ENCODE data around the gene UBR7.
"Not testable (repeated sequence)": the region's sequence is repeated elsewhere in the genome, so short reads cannot be mapped to it uniquely, and the experiment has no call there.

Gene UBR7

DNA sequence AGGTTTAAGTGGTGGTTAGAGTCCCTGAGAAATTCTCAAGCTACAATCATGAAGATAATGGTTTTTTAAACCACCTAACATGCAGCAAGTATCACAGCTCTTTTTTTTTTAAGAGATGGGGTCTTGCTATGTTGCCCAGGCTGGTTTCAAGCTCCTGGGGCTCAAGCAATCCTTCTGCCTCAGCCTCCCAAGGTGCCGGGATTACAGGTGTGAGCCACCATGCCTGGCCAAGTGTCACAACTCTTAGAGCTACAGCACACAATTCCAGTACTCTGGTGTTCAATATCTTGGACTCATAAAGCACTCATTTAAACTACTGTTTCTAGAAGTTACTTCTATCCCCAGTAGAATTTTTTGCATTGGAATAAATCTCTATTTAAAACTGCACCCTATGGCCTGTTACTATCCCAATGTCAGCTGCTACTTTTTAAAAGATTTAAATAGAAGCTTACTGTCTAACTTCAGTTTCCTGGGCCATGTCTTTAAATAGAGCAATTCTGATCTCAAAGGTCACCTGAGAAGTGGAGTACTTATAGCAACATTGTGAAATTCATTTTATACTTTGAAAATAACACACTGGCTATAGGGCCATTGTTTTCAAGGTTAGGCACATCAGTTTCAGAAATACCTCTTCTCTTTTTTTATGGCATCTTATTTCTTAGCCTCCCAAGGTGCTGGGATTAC, 11.6 kb upstream of the UBR7 start:
- no peak for DNase-seq (ENCODE audit: low spot score)

DNA sequence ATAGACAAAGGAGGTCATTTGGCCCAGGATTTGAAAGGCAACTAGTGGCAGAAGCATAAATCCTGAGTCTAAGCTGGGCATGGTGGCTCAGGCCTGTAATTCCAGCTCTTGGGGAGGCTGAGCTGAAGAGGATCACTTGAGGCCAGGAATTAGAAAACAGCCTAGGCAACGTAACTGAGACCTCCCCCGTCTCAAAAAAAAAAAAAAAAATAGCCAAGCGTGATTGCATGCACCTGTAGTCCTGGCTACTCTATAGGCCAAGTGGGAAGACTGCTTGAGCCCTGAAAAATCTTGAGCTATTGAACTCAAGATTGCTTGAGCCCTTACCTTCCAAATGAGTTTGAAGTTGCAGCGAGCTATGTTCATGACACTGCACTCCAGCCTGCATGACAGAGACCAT, 8.0 kb upstream of the UBR7 start:
- no peak for DNase-seq (ENCODE audit: low spot score)

DNA sequence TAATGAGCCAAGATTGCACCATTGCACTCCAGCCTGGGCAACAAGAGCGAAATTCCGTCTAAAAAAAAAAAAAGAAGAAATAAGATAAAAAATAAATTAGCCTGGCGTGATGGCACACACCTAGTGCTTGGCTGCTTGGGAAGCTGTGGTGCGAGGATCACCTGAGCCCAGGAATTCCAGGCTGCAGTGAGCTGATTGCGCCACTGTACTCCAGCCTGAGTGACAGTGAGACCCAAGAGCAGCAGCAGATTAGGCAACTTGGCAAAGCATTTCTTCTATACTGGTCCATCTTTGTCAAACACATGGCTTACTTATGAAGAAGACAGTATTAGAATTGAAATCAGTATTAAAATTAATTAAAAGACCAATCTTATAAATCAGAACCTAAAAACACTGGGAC, 6.5 kb upstream of the UBR7 start:
- DNase-seq (ENCODE audit: low spot score): no peak

DNA sequence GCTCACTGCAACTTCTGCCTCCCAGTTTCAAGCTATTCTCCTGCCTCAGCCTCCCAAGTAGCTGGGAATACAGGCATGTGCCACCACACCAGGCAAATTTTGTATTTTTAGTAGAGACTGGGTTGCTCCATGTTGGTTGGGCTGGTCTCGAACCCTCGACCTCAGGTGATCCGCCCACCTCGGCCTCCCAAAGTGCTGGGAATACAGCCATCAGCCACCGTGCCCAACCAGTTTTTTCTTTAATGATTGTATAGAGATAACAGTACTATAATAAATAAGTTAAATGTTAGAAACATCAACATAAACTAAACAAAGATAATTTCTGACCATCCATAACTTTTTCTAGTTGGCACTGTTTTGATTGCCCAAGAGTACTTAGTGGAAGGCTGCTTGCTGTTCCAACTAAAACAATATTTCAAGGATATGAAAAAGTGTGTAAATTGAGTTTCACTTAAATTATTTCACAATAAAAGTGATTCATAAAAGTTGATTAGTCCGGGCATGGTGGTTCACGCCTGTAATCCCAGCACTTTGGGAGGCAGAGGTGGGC, 5.8 kb upstream of the UBR7 start:
- no peak for DNase-seq (ENCODE audit: low spot score)

DNA sequence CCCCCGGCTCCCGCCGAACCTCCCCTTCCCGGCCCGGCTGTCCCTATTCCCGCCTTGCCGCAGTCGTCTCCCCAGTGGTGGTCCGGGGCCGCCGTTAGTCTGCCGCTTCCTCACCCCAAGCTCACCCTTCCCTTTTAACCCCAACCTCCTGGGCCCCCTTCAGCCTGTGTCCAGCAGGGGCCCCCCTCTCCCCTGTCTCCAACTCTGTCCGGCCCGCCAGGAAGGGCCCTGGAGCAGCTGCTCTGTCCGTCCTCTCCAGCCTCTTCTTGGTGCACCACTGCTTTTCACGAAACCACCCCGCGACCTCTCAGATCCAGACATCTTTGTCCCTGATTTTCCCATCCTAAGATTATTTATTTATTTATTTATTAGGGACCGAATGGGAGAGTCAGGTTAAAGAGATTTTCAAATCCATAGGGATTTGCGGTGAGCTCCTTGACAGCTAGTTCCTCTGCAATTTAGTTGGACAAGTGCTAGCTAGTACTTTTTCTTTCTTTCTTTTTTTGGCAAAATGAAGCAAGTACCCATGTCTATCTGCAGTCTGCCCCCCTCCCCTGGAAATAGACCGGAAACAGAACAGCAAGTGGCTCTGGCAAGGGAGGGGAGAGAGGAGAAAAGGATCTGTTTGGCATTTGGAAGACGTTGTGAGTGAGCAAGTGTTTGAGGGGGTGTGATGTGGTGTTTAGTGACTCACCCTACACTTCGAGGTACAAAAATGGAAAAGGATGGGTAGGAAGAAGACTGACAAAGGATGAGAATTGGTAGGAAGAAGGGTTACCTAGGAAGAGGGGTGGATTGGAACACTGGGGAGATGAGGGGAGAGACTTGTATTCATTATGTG, 632 bp downstream of the UBR7 start:
- peak; percentile 66 for DNase-seq (ENCODE audit: low spot score)

DNA sequence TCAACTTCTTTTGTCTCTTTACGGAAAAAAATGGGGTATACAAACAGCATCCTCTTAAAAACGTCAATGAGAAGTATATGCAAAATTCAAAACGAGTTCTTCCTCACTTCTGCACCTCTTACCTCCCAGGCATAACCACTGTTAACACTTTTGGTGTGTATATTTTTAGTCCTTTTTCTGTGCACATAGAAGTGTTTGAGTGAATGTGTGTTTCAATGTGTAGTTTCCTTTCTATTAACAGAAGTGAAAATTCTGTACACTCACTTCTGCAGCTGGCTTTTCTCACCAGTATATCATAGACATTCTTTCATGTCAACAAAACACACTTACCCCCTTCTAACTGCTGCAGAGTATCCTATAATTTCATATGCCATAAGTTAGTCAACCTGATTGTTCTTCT, 5.4 kb downstream of the UBR7 start:
- no peak for DNase-seq (ENCODE audit: low spot score)

DNA sequence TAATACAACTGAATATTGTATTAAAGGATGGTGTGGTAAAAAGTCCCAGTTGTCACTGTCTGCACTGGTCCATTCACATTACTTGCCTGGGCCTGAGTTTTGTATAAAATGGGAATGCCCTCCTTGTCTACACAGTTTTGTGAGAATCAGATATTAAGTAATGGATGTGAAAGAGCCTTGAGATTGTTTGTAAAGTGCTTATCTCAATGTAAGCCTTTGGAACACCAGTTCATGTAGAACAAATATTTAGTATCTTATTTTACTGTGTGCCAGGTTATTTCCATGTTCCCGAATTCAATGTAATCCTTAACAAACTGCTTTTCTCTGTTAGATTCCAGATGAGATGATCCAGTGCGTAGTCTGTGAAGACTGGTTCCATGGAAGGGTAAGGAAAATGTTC, 7.5 kb downstream of the UBR7 start:
- no peak for DNase-seq (ENCODE audit: low spot score)

DNA sequence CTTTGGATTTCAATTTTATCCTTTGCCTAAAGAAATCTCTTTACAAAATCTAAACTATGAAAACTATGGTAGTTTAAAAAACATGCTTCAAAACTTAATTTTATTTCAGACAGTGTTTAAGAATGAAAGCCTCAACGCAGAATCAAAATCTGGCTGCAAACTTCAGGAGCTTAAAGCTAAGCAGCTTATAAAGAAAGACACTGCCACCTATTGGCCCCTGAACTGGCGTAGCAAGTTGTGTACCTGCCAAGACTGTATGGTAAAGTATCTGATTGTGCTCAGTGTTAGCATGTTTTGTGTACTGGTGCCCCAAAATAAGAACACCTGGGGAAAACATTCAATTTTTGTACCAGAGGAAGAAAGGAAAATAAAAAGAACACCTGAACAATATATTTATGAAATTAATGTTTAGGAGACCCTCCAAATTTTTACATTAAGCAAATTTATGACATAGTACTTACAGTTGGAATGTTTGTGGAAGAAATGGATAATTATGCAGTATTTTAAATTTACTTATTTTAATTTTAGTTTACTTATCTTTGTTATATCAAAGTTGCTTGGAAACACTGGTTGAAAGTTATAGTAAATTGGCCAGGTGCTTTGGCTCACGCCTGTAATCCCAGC, 12.2 kb downstream of the UBR7 start:
- DNase-seq (ENCODE audit: low spot score): peak; percentile 70

DNA sequence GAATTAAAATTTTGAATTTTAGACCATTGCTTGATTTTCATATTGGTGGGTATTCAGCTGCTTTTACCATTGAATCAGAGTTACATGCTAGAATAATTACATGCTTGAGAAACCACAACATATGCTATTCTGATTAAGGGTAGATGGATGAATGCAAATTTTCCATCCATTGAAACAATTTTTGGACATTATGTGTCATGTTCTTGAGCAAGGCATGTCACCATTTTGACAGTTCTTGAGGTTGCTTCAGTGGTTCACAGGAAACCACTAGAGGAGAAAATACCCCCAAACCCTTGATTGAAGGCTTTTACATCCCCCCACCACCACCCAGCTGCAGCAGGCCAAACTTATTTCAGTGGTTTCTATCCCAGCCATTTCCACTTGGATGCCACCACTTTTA, 13.5 kb downstream of the UBR7 start:
- no peak for DNase-seq (ENCODE audit: low spot score)

DNA sequence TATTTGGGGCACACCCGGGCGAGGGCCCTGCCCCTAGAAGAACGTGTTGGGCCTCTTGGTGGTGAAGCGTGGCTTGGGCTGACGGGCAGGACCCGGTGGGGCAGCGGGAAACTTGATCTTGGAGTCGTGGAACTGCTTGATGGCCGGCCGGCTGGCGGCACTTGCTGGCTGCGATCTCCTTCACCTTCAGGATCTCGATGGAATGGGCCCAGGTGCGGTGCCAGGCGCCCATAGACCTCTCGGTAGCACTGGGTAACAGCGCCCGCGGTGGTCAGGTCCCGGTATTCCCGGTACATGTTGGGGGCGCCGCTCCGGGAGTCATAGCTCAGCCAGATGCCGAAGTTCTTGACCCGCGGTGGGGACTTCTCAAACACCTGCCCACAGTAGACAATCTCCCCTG, 16.5 kb downstream of the UBR7 start:
- DNase-seq (ENCODE audit: low spot score): no peak

DNA sequence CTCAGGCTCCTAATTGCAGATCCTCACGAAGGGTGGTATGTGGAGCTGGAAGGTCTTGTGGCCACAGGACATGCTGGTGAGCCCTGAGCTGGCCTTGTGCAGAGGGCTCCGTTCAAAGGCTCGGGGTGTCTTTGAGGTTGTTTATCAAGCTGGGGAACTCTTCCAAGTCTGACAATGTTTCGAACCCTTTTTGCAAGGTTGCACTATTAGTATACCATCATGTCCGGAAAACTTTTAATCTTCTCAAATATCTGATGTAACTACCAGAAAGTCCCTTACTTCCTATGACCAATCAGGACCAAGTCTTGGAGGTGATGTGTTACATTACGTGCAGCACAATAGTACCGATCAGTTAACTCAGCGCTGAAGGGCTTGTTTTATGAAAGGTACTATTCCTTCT, 21.5 kb downstream of the UBR7 start:
- no peak for DNase-seq (ENCODE audit: low spot score)

DNA sequence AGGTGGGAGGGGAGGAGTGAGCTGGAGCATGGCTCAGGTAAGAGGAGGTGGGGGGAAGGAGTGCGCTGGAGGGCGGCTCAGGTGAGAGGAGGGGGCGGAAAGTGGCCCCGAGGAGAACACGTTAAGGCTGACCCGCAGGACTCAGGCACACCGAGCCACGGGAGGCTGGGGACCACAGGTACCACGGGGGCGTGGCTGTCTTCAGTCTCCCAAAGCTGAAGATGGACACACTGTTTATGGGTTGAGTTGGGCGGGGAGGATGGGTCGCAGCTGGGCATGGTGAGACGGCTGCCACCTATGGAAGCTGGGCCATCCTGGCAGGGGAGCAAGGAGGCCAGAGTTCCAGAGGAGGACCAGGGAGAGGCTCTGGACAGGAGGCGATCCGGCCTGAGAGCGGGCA, 23.5 kb downstream of the UBR7 start:
- DNase-seq (ENCODE audit: low spot score): no peak

DNA sequence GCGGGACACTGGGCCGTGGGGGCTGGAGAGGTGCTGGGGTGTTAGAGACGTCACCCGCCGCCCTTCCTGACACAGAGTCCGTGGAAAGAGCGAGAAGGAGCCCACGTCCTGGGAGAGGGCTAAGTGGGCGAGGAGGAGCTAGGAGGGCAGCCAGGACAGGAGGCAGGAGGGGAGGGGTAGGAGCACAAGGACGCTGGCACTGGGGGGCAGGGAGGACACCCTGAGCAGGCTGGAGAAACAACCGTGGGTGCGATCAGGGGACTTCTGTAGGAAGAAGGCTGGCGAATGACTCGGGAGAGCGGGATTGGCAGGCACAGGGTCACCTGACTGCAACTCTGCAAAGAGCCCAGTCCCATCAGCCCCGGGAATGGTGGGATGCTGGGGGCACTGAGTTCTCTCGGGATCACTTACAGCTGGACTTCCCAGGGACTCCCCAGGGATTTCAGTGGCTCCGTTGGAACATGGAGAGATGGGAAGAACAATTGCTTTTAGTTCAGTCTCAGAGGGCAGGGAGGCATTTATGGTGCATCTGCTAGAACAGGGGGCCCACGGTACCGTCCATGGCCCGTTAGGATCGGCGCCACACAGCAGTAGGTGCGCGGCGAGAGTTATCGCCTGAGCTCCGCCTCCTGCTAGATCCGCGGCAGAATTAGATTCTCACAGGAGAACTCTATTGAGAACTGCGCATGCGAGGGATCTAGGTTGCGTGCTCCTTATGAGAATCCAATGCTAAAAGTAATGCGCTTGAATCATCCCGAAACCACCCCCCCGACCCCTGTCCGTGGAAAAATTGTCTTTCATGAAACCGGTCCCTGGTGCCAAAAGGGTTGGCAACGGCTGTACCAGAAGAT, 24.3 kb downstream of the UBR7 start:
- DNase-seq (ENCODE audit: low spot score): no peak

DNA sequence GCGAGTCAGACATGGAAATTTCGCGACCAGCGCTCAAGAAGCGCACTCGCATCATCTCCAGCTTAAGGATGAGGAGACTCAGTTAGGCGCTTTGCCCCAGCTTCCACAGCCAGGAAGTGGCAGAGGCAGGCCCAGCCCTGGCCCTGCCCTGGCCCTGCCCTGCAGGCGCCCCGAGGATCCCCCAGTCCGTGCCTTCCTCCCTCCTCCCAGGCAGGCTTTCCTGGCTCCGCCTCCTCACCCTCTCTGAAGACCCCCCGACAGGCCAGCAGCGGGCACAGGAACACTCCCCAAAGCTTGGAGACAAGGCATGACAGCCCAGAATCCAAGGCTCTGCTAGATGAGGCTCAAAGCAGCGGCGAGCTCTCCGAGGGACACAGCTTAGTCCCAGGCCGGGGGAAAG, 25.1 kb downstream of the UBR7 start:
- no peak for DNase-seq (ENCODE audit: low spot score)

DNA sequence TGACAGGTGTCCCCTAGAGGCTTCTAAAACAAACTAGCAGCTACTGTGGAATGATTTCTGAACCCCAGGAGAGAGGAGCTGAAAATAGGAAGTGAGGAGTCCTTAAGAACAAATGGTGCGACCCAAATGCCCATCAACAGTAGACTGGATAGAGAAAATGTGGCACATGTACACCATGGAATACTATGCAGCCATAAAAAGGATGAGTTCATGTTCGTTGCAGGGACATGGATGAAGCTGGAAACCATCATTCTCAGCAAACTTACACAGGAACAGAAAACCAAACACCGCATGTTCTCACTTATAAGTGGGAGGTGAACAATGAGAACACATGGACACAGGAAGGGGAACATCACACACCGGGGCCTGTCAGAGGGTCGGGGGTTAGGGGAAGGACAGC, 26.0 kb downstream of the UBR7 start:
- not testable (repeated sequence) for DNase-seq (ENCODE audit: low spot score)

DNA sequence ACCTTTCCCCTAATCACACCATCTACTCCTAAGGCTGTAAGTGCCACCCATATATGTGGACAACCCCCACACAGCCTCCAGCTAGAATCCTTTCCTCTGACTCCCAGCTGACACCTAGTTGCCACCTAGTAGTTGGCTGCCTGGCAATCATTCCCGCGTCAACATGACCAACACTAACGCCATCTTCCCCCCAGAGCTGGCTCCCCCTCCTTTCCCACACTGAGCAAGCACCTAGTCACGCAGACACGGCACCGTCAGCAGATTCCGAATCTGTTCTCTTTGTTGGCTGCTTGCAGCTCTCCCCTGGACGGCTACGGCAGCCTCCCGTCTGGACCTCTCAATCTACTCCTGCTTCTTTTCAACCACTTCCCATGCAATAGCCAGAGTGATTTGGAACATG, 27.7 kb downstream of the UBR7 start:
- no peak for DNase-seq (ENCODE audit: low spot score)

DNA sequence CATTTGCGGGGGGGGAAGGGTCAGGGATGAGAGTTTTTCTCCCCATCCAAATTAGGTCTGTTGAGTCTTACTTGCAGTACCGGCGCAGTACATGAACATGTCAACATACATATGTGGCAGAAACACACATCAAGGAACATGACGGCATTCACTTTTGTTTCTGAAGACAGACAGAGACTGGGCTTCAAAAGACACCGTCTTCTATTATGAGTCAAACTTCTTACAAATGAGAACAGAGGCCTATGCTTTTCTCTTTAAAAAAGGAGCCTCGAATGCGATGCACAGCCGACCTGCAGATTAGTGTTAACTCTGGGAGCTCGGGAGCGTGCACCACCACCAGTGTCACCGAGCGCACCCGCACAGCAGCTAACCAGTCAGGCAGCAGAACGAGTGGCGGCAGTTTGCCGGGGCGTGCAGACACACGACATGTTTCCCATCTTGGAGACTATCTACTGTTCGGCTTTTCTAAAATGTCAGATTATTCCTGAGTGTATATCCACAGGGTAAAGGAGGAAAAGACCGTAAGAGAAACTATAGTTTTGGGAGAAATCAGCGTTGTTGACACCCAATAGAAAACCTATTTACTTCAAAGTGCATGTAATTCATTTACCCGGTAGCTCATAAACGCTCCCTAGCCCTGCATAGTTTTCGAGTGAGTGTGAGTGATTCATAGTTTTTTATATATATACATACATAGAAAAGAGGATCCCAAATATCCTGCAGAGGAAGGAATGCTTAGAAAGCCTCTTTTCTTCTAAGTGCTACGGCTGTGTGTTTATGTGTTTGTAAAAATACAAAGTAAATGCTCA, 33.0 kb downstream of the UBR7 start:
- peak; percentile 35 for DNase-seq (ENCODE audit: low spot score)

DNA sequence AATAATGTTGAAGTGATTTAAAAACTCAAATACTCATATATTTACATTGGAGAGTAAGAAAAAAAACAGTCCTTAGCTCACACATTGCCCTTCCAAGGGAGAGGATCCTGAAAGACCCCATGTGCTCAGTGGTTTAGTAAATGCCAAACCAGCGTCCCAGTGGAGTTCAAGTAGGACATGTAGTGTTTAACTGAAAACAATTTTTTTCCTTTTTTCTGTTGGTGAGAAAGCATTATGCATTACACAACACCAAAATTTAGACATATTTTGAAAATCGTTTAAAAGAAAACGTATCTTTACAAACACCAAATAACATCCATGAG, 33.6 kb downstream of the UBR7 start:
- no peak for DNase-seq (ENCODE audit: low spot score)

DNA sequence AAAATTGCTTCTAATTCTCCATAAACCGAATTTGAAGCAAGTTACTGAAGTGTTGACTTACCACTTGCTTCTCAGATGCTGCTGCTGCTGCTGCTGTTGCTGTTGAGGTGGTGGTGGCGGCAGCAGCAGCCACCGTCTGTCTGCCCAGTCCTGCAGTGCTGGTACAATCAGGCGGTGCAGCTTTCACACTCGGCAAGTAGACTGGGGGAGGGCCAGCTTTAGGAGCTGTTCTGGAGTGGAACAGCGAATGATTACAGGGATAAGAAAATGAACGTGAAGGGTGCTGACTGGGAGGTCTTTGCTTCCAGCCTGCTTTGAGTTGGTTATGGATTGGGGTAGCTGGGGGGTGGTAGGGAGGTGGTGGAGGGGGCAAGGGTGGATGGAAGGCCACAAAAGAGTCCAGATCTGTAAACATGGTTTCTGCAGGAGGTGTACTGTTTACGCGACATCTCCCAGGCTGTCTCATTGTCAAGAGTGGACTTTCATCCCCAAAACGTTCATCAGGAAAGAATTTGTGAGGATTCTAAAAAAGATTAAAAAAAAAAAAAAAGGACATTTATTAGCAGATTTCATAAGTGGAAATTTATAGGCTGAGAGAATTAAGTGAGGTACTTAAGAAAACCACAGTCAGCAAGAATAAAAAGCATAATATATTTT, 38.8 kb downstream of the UBR7 start:
- no peak for DNase-seq (ENCODE audit: low spot score)

DNA sequence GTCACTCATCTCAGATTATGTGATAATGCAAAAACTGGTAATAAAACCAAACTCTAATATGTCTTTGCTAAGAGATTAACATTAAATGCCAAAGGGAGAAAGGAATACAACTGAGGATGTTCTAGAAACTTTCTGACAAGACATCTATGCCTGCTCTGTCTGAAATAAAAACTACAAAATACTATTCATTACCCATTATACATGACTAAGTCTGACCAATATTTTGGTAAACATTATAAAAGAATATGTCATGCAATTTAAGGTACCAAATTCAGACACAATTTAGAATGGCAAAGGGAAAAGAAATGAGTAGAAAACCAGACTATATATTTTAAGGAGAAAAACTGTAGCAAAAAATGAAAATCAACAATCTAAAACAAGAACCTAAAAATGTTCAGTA, 39.5 kb downstream of the UBR7 start:
- DNase-seq (ENCODE audit: low spot score): no peak
